Measurements from ENCODE around the gene WDFY1.

- TF ChIP-seq CTCF (IDR thresholded peaks at IDR 0.05) = no peak
- no peak for TF ChIP-seq POLR2AphosphoS5 (IDR thresholded peaks at IDR 0.05)
These were observed 9.5 kb downstream of the WDFY1 start for GRCh38 chr2:223935459-223936125.
